Natural killer cell (primary cell): ENCODE results near the gene PLEKHJ1. TPM values are rescaled to one million over a fixed set of nuclear protein-coding genes. Genes with fewer than 3 reads are reported as not detected.

Source experiments
- ATAC-seq, 3 donors: fragments of 150-1000 bp in 2 of 3; fragments of 200-7000 bp in 1 of 3; cut with Tn5 transposase; 1 replicate in 1 of 3; 2 replicates in 2 of 3; pipeline ENCODE4 v1.10.0; 2021; ENCODE audit warnings: mild to moderate bottlenecking in 2 of 3, moderate library complexity in 2 of 3
- DNase-seq, 2 donors: peaks; one replicate each; pipeline versions ENCODE4 v3.0.0 to v3.0.0-alpha.2; 2013 to 2021; ENCODE audit warnings: mixed read lengths in 1 of 2
- H3K27ac ChIP-seq: one replicate; pipeline ENCODE4 v1.5.1; 2013; ENCODE audit warnings: mild to moderate bottlenecking, low read length
- H3K27me3 ChIP-seq: one replicate; pipeline ENCODE4 v1.6.1; 2013; ENCODE audit warnings: low read length; ENCODE audit not compliant: control insufficient read depth, insufficient read depth
- H3K36me3 ChIP-seq: one replicate; pipeline ENCODE4 v1.6.1; 2013; ENCODE audit warnings: low read length; ENCODE audit not compliant: control insufficient read depth, insufficient read depth
- H3K4me1 ChIP-seq: one replicate; pipeline ENCODE4 v1.6.1; 2013; ENCODE audit warnings: low read length; ENCODE audit not compliant: control insufficient read depth, insufficient read depth
- H3K4me3 ChIP-seq: one replicate; pipeline ENCODE4 v1.5.1; 2013; ENCODE audit warnings: low read length
- H3K9me3 ChIP-seq: one replicate; pipeline ENCODE4 v1.6.1; 2013; ENCODE audit warnings: low read length; ENCODE audit not compliant: control insufficient read depth, insufficient read depth
- H3K27ac Mint-ChIP-seq, 2 donors: one replicate each; pipeline ENCODE4 v1.8.0; 2022; ENCODE audit warnings: mild to moderate bottlenecking in 2 of 2, mixed read lengths in 2 of 2, moderate library complexity in 1 of 2
- H3K27me3 Mint-ChIP-seq, 2 donors: one replicate each; pipeline ENCODE4 v1.8.0; 2022; ENCODE audit warnings: low read depth in 2 of 2, mixed read lengths in 2 of 2
- H3K36me3 Mint-ChIP-seq: one replicate; pipeline ENCODE4 v1.8.0; 2022; ENCODE audit warnings: mixed read lengths
- H3K4me1 Mint-ChIP-seq, 2 donors: one replicate each; pipeline ENCODE4 v1.8.0; 2022; ENCODE audit warnings: mixed read lengths in 2 of 2
- H3K4me3 Mint-ChIP-seq: one replicate; pipeline ENCODE4 v1.8.0; 2022; ENCODE audit warnings: mild to moderate bottlenecking, moderate library complexity, mixed read lengths
- H3K9me3 Mint-ChIP-seq, 2 donors: one replicate each; pipeline ENCODE4 v1.8.0; 2022; ENCODE audit warnings: mixed read lengths in 2 of 2
- WGBS: methylation state at CpG from one replicate; pipeline ENCODE4 v1.1.7; 2013; ENCODE audit warnings: missing lambda C conversion rate; ENCODE audit not compliant: insufficient coverage; 5-methylcytosine and 5-hydroxymethylcytosine counted together
- intact Hi-C: fragments of 100-400 bp; cut with micrococcal nuclease; formaldehyde crosslinking; loops from one replicate; pipeline ENCODE4 v1.14.2; 2022
- total RNA-seq, 4 donors: library from RNA; stranded (reverse); fragments of 120-200 nt in 1 of 4; gene quantifications; one replicate each; pipeline versions ENCODE4 v1.2.3 to v1.2.4, GENCODE V29; 2013 to 2022
- TF ChIP-seq, protein P1 (sequence below): fragments of 200-600 bp; IDR thresholded peaks from one replicate; pipeline ENCODE4 v1.8.0; 2022; ENCODE audit warnings: antibody characterized with exemption

PLEKHJ1 gene
- total RNA-seq, 3 donors from 2014 or later (not counting 1 experiment from before 2014, with no cell fraction given), result 36.7 to 45.8 (median 44.7) TPM

DNA sequence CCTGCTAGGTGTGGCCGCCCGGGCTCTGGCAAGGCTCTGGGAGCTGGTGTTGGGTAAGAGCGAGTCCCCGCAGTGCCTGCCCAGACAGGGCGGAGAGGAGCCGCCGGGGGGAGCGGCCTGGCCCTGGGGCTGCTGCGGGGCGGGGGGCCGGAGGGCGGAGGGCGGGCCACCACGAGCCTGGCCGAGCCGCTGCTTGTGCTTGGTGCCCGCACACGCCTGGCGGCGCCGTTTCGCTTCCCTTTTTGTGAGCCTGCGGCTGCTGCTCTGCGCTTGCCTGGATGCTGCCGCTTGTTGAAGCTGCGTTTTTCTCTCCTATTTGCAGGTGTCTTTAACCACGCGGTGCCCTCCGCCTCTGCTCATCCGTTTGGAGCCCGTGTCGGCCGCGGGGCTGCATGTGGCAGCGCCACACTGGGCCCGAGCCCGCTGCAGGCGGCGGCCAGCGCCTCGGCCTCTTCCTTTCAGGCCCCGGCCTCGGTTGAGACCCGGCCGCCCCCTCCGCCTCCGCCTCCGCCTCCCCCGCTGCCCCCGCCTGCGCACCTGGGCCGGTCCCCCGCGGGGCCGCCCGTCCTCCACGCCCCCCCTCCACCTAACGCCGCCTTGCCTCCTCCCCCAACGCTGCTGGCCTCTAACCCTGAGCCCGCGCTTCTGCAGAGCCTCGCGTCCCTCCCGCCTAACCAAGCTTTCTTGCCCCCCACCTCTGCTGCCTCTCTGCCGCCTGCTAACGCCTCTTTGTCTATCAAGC, 8.5 kb downstream of the PLEKHJ1 start:
- H3K36me3 ChIP-seq, result peaks cover 46% of the 10 kb centered on the region
- H3K27ac ChIP-seq, result no peak overlapping the region
- no peaks in the 10 kb centered on the region for H3K27me3 ChIP-seq
- no peaks in the 10 kb centered on the region for H3K9me3 ChIP-seq
- intact Hi-C loops, result no loop called here
- Mint-ChIP-seq H3K27me3 (no peaks in the 10 kb centered on the region), H3K4me1 (peaks cover 6 to 11% of the 10 kb centered on the region in 2 donors), H3K4me3 (no peak overlapping the region), H3K36me3 (no peaks in the 10 kb centered on the region), H3K27ac (no peak overlapping the region), H3K9me3 (no peaks in the 10 kb centered on the region)
- DNase-seq, result no peak
- TF ChIP-seq, protein P1, sequence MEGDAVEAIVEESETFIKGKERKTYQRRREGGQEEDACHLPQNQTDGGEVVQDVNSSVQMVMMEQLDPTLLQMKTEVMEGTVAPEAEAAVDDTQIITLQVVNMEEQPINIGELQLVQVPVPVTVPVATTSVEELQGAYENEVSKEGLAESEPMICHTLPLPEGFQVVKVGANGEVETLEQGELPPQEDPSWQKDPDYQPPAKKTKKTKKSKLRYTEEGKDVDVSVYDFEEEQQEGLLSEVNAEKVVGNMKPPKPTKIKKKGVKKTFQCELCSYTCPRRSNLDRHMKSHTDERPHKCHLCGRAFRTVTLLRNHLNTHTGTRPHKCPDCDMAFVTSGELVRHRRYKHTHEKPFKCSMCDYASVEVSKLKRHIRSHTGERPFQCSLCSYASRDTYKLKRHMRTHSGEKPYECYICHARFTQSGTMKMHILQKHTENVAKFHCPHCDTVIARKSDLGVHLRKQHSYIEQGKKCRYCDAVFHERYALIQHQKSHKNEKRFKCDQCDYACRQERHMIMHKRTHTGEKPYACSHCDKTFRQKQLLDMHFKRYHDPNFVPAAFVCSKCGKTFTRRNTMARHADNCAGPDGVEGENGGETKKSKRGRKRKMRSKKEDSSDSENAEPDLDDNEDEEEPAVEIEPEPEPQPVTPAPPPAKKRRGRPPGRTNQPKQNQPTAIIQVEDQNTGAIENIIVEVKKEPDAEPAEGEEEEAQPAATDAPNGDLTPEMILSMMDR, result no peak
- peaks cover 7% of the 10 kb centered on the region for H3K4me1 ChIP-seq
- no peak overlapping the region for H3K4me3 ChIP-seq
- ATAC-seq, result no peak
- 89% methylated on average over 67 of the region's 67 CpGs for WGBS

- Histone ChIP-seq H3K36me3 (peaks cover 48% of the 10 kb centered on the region), H3K27me3 (no peaks in the 10 kb centered on the region), H3K4me3 (no peak overlapping the region), H3K9me3 (no peaks in the 10 kb centered on the region), H3K4me1 (peaks cover 7% of the 10 kb centered on the region), H3K27ac (no peak overlapping the region)
- Mint-ChIP-seq H3K4me3 (no peak overlapping the region), H3K9me3 (no peaks in the 10 kb centered on the region), H3K27me3 (no peaks in the 10 kb centered on the region), H3K36me3 (no peaks in the 10 kb centered on the region), H3K27ac (no peak overlapping the region), H3K4me1 (peaks cover 6 to 11% of the 10 kb centered on the region in 2 donors)
- DNase-seq (no peak), ATAC-seq (no peak)
- TF ChIP-seq, protein P1, result no peak
- intact Hi-C loops, result no loop called here
- WGBS, result 96% methylated on average over 53 of the region's 53 CpGs
Observed at GRCh38 chr19:2226840-2227360, 9.2 kb downstream of the PLEKHJ1 start.

- peaks cover 51% of the 10 kb centered on the region for H3K36me3 ChIP-seq
- intact Hi-C loops, result no loop called here
- ATAC-seq (no peak), DNase-seq (no peak)
- 98% methylated on average over 59 of the region's 59 CpGs for WGBS
- no peak overlapping the region for H3K4me3 ChIP-seq
- Mint-ChIP-seq H3K27me3 (no peaks in the 10 kb centered on the region), H3K4me1 (peaks cover 6 to 11% of the 10 kb centered on the region in 2 donors), H3K36me3 (no peaks in the 10 kb centered on the region), H3K27ac (no peak overlapping the region), H3K9me3 (no peaks in the 10 kb centered on the region), H3K4me3 (no peak overlapping the region)
- H3K4me1 ChIP-seq, result peaks cover 7% of the 10 kb centered on the region
- TF ChIP-seq, protein P1, result no peak
- no peaks in the 10 kb centered on the region for H3K27me3 ChIP-seq
- no peak overlapping the region for H3K27ac ChIP-seq
- H3K9me3 ChIP-seq, result no peaks in the 10 kb centered on the region
Observed at GRCh38 chr19:2226051-2226839, 9.9 kb downstream of the PLEKHJ1 start.
